HUES48 (cell line): ENCODE results near the gene PHYHD1.

Experiments
- H3K27ac ChIP-seq: one replicate; pipeline ENCODE4 v1.7.0; 2013; ENCODE audit warnings: low read depth, low read length, inconsistent platforms
- H3K27me3 ChIP-seq: 2 replicates; pipeline ENCODE4 v1.6.1; 2013; ENCODE audit warnings: mild to moderate bottlenecking, low read length; ENCODE audit not compliant: control insufficient read depth, insufficient read depth
- H3K36me3 ChIP-seq: 2 replicates; pipeline ENCODE4 v1.6.1; 2013; ENCODE audit warnings: low read length; ENCODE audit not compliant: control insufficient read depth, insufficient read depth
- H3K4me1 ChIP-seq: 2 replicates; pipeline ENCODE4 v1.6.1; 2013; ENCODE audit warnings: mild to moderate bottlenecking, low read length; ENCODE audit not compliant: control insufficient read depth, insufficient read depth
- H3K4me3 ChIP-seq: 2 replicates; pipeline ENCODE4 v1.5.1; 2013; ENCODE audit warnings: mild to moderate bottlenecking, low read depth, low read length
- H3K9ac ChIP-seq: 2 replicates; pipeline ENCODE4 v1.6.1; 2013; ENCODE audit warnings: mild to moderate bottlenecking, low read depth, low read length, moderate library complexity
- H3K9me3 ChIP-seq: 2 replicates; pipeline ENCODE4 v1.6.1; 2013; ENCODE audit warnings: low read length; ENCODE audit not compliant: control insufficient read depth, insufficient read depth

The PHYHD1 gene

GRCh38 chr9:128927731-128928411 is 7.1 kb downstream of the PHYHD1 start:
- no peak overlapping the region for H3K9ac ChIP-seq
- no peaks in the 10 kb centered on the region for H3K27me3 ChIP-seq
- H3K4me3 ChIP-seq, result no peak overlapping the region
- H3K4me1 ChIP-seq, result peaks cover 3% of the 10 kb centered on the region; the same call in 1 of the 2 replicates
- peak overlapping the region; percentile 39 for H3K27ac ChIP-seq
- no peaks in the 10 kb centered on the region for H3K9me3 ChIP-seq
- H3K36me3 ChIP-seq, result no peaks in the 10 kb centered on the region

- Histone ChIP-seq H3K4me1 (peaks cover 3% of the 10 kb centered on the region; the same call in 1 of the 2 replicates), H3K27ac (no peak overlapping the region), H3K27me3 (no peaks in the 10 kb centered on the region)
Measured at GRCh38 chr9:128928624-128929023, 7.8 kb downstream of the PHYHD1 start.

GRCh38 chr9:128929560-128929959 is 8.8 kb downstream of the PHYHD1 start:
- Histone ChIP-seq H3K4me1 (peaks cover 3% of the 10 kb centered on the region; the same call in 1 of the 2 replicates), H3K36me3 (no peaks in the 10 kb centered on the region), H3K4me3 (no peak overlapping the region), H3K27ac (no peak overlapping the region), H3K27me3 (no peaks in the 10 kb centered on the region), H3K9ac (no peak overlapping the region), H3K9me3 (no peaks in the 10 kb centered on the region)

More at GRCh38 chr9:128928624-128929023, 7.8 kb downstream of the PHYHD1 start:
- H3K36me3 ChIP-seq, result no peaks in the 10 kb centered on the region
- no peak overlapping the region for H3K9ac ChIP-seq
- H3K4me3 ChIP-seq, result no peak overlapping the region
- H3K9me3 ChIP-seq, result no peaks in the 10 kb centered on the region

- H3K9ac ChIP-seq, result no peak overlapping the region
- H3K36me3 ChIP-seq, result no peaks in the 10 kb centered on the region
- H3K9me3 ChIP-seq, result no peaks in the 10 kb centered on the region
- no peak overlapping the region for H3K4me3 ChIP-seq
- no peak overlapping the region for H3K27ac ChIP-seq
- H3K27me3 ChIP-seq, result no peaks in the 10 kb centered on the region
- H3K4me1 ChIP-seq, result no peaks in the 10 kb centered on the region
Measured at GRCh38 chr9:128933731-128934130, 12.9 kb downstream of the PHYHD1 start.

GRCh38 chr9:128936171-128936865 is 15.5 kb downstream of the PHYHD1 start:
- Histone ChIP-seq H3K4me1 (no peaks in the 10 kb centered on the region), H3K36me3 (no peaks in the 10 kb centered on the region), H3K27me3 (no peaks in the 10 kb centered on the region), H3K9me3 (no peaks in the 10 kb centered on the region), H3K9ac (no peak overlapping the region), H3K27ac (no peak overlapping the region), H3K4me3 (no peak overlapping the region)

- no peaks in the 10 kb centered on the region for H3K4me1 ChIP-seq
- H3K36me3 ChIP-seq, result no peaks in the 10 kb centered on the region
Measured at GRCh38 chr9:128937310-128938165, 16.8 kb downstream of the PHYHD1 start.

GRCh38 chr9:128940271-128940921 is 19.6 kb downstream of the PHYHD1 start:
- no peaks in the 10 kb centered on the region for H3K27me3 ChIP-seq
- H3K27ac ChIP-seq, result no peak overlapping the region
- no peak overlapping the region; the same call in 1 of the 2 replicates for H3K9ac ChIP-seq
- H3K36me3 ChIP-seq, result no peaks in the 10 kb centered on the region
- H3K4me3 ChIP-seq, result no peak overlapping the region
- no peaks in the 10 kb centered on the region for H3K9me3 ChIP-seq
- H3K4me1 ChIP-seq, result no peaks in the 10 kb centered on the region

More at GRCh38 chr9:128937310-128938165, 16.8 kb downstream of the PHYHD1 start:
- no peak overlapping the region for H3K27ac ChIP-seq
- H3K4me3 ChIP-seq, result no peak overlapping the region
- H3K9me3 ChIP-seq, result no peaks in the 10 kb centered on the region
- H3K9ac ChIP-seq, result no peak overlapping the region
- H3K27me3 ChIP-seq, result no peaks in the 10 kb centered on the region

- Histone ChIP-seq H3K27ac (no peak overlapping the region), H3K36me3 (peaks cover 7% of the 10 kb centered on the region), H3K9me3 (no peaks in the 10 kb centered on the region), H3K27me3 (no peaks in the 10 kb centered on the region), H3K4me1 (no peaks in the 10 kb centered on the region), H3K9ac (no peak overlapping the region; the same call in 1 of the 2 replicates), H3K4me3 (no peak overlapping the region)
Measured at GRCh38 chr9:128940946-128941755, 20.4 kb downstream of the PHYHD1 start.

- H3K4me3 ChIP-seq, result no peak overlapping the region
- H3K9ac ChIP-seq, result no peak overlapping the region
- H3K27me3 ChIP-seq, result no peaks in the 10 kb centered on the region
- no peak overlapping the region for H3K27ac ChIP-seq
- H3K4me1 ChIP-seq, result 0 out of 2 replicates have a peak, but pooled peaks cover 6% of the 10 kb centered on the region
- H3K9me3 ChIP-seq, result no peaks in the 10 kb centered on the region
- peaks cover 8% of the 10 kb centered on the region for H3K36me3 ChIP-seq
Measured at GRCh38 chr9:128943832-128944620, 23.2 kb downstream of the PHYHD1 start.
